GM12801 (cell line): ENCODE measurements around the gene INTS2.

Experiments used
- CTCF ChIP-seq: IDR thresholded peaks from one replicate; pipeline ENCODE4 v1.5.1; 2011; ENCODE audit warnings: control low read depth; ENCODE audit not compliant: insufficient read length; ENCODE audit errors: extremely low read depth

INTS2 gene

GRCh38 chr17:61822326-61823285, 105.2 kb downstream of the INTS2 start:
- no peak for TF ChIP-seq CTCF

GRCh38 chr17:61821655-61822054, 106.1 kb downstream of the INTS2 start:
- TF ChIP-seq CTCF = no peak

- TF ChIP-seq CTCF = no peak
Observed at GRCh38 chr17:61818225-61818624, 109.6 kb downstream of the INTS2 start.

- TF ChIP-seq CTCF = no peak
Observed at GRCh38 chr17:61817452-61817851, 110.3 kb downstream of the INTS2 start.

GRCh38 chr17:61816538-61816937, 111.2 kb downstream of the INTS2 start:
- no peak for TF ChIP-seq CTCF

- TF ChIP-seq CTCF = no peak
Observed at GRCh38 chr17:61815863-61816503, 111.8 kb downstream of the INTS2 start.
